Amygdala (tissue), 56 donors: ENCODE measurements around the gene SLFN5.
A peak's percentile ranks its signal among the peaks of the same experiment; 100 is the strongest.
"Not testable (repeated sequence)": the region's sequence is repeated elsewhere in the genome, so short reads cannot be mapped to it uniquely, and the experiment has no call there.

Experiments used
- DNase-seq, 56 donors: peaks; one replicate each; lab custom pipeline; 2025; lab: John Stamatoyannopoulos, UW

Gene SLFN5

GRCh38 chr17:35241520-35241919 is 1.4 kb upstream of the SLFN5 start:
- no peak for DNase-seq

- DNase-seq, result peak in 10 of 56 donors; percentile 12 to 44 (median 34)
Measured at GRCh38 chr17:35242158-35242804, 591 bp upstream of the SLFN5 start.

- DNase-seq, result peak in 12 of 56 donors; percentile 18 to 62 (median 32)
Measured at GRCh38 chr17:35243561-35244340, 879 bp downstream of the SLFN5 start.

GRCh38 chr17:35244341-35245195 is 1.7 kb downstream of the SLFN5 start:
- DNase-seq, result peak in 2 of 56 donors; percentile 10 to 13

GRCh38 chr17:35245196-35245486 is 2.3 kb downstream of the SLFN5 start:
- DNase-seq, result no peak

GRCh38 chr17:35252651-35253050 is 9.8 kb downstream of the SLFN5 start:
- DNase-seq, result no peak

GRCh38 chr17:35254107-35254773 is 11.4 kb downstream of the SLFN5 start:
- peak in 4 of 56 donors; percentile 0 to 9 (median 8) for DNase-seq

- no peak for DNase-seq
Measured at GRCh38 chr17:35255316-35255715, 12.4 kb downstream of the SLFN5 start.

- no peak for DNase-seq
Measured at GRCh38 chr17:35256629-35257028, 13.8 kb downstream of the SLFN5 start.

- DNase-seq, result no peak
Measured at GRCh38 chr17:35257208-35257659, 14.4 kb downstream of the SLFN5 start.

GRCh38 chr17:35259001-35259400 is 16.1 kb downstream of the SLFN5 start:
- no peak for DNase-seq

GRCh38 chr17:35265071-35265470 is 22.2 kb downstream of the SLFN5 start:
- DNase-seq, result no peak

GRCh38 chr17:35265566-35266141 is 22.8 kb downstream of the SLFN5 start:
- DNase-seq, result no peak

- not testable (repeated sequence) for DNase-seq
Measured at GRCh38 chr17:35274167-35275066, 31.5 kb downstream of the SLFN5 start.

GRCh38 chr17:35278454-35278853 is 35.6 kb downstream of the SLFN5 start:
- not testable (repeated sequence) for DNase-seq

- DNase-seq, result not testable (repeated sequence)
Measured at GRCh38 chr17:35278876-35279275, 36.0 kb downstream of the SLFN5 start.

- no peak for DNase-seq
Measured at GRCh38 chr17:35283767-35284166, 40.9 kb downstream of the SLFN5 start.

- DNase-seq, result no peak
Measured at GRCh38 chr17:35284955-35285354, 42.1 kb downstream of the SLFN5 start.

GRCh38 chr17:35286120-35286781 is 43.4 kb downstream of the SLFN5 start:
- peak in 1 of 56 donors; percentile 0 for DNase-seq
